ENCODE data around the gene FAM241A.

Gene FAM241A

DNA sequence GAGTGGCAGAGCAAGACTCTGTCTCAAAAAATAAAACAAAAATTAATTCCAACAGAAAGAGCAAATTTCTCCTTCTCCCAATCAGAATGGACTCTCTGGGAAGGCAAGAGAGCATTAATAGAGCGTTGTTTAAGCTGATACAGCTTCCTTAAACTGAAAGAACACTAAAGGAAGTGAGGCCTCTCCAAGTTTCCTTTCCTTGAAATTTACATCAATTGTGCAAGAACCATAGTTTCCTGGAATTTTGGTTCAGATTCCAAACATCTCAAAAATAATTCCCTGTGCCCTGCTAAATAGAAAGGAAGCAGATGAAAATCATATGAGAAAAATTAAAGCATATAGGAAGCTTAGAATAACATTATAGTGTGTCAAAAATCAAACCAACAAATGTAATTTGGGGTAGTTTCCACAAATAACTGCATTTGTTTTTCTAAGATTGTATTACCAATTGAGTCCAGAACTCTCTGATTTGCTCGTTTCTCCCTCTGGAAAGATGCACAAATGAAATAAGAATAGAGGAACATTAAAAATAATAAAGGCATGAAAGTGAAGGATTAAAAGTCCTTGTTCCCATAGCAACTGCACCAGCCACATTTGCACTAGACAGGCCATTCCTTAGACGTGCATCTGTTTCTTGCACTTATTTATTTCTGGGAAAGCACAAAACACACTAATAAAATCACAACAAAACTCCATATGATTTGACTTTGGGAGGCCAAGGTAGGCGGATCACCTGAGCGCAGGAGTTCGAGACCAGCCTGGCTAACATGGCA lies 3.7 kb upstream of the FAM241A start:
- Mint-ChIP-seq H3K4me3 (no peak overlapping the region), H3K4me1 (peaks cover 12% of the 10 kb centered on the region), H3K9me3 (no peaks in the 10 kb centered on the region), H3K27ac (no peak overlapping the region), H3K27me3 (ENCODE audit: low read depth, poor library complexity) (peaks cover 16% of the 10 kb centered on the region), H3K36me3 (ENCODE audit: low read depth) (no peaks in the 10 kb centered on the region)
- no peak for DNase-seq
- TF ChIP-seq, protein P1, sequence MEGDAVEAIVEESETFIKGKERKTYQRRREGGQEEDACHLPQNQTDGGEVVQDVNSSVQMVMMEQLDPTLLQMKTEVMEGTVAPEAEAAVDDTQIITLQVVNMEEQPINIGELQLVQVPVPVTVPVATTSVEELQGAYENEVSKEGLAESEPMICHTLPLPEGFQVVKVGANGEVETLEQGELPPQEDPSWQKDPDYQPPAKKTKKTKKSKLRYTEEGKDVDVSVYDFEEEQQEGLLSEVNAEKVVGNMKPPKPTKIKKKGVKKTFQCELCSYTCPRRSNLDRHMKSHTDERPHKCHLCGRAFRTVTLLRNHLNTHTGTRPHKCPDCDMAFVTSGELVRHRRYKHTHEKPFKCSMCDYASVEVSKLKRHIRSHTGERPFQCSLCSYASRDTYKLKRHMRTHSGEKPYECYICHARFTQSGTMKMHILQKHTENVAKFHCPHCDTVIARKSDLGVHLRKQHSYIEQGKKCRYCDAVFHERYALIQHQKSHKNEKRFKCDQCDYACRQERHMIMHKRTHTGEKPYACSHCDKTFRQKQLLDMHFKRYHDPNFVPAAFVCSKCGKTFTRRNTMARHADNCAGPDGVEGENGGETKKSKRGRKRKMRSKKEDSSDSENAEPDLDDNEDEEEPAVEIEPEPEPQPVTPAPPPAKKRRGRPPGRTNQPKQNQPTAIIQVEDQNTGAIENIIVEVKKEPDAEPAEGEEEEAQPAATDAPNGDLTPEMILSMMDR (IDR thresholded peaks at IDR 0.05) = no peak

DNA sequence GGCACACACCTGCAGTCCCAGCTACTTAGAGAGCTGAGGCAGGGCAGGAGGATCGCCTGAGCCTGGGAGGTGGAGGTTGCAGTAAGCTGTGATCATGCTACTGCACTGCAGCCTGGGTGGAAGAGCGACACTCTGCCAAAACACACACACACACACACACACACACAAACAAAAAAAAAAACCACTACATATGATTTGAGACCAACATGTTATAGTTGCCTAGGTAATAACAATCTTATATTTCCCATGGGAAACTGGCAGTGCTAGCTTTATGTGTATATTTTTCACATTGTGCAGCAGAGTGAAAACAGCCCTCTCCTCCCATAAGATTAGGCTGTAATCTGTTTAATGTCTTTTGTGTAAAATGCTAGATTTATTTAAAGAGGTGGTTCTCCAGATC lies 3.1 kb upstream of the FAM241A start:
- H3K36me3 Mint-ChIP-seq (ENCODE audit: low read depth) = no peaks in the 10 kb centered on the region
- H3K9me3 Mint-ChIP-seq = no peaks in the 10 kb centered on the region
- H3K27ac Mint-ChIP-seq = no peak overlapping the region
- TF ChIP-seq, protein P1 (IDR thresholded peaks at IDR 0.05) = no peak
- H3K27me3 Mint-ChIP-seq (ENCODE audit: low read depth, poor library complexity) = peaks cover 22% of the 10 kb centered on the region
- no peak for DNase-seq
- peaks cover 14% of the 10 kb centered on the region for H3K4me1 Mint-ChIP-seq
- no peak overlapping the region for H3K4me3 Mint-ChIP-seq

DNA sequence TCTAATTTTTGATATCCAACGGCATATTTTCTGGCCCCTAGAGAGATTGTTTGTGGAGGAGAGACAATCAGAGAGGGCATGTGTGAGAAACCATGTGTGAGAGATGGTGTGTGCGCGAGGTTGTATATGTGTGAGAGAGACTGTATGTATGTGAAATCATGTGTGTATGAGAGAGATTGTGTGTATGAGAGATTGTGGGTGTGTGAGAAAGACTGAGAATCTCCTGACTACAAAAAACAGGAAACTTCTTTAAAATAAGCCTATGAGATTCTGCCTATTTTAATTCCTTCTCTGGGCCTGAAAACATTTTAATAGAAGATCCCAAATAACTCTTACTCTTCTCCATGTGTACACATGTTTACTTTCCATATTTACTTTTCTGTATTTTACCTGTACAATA lies 1.5 kb upstream of the FAM241A start:
- peaks cover 38% of the 10 kb centered on the region for H3K27me3 Mint-ChIP-seq (ENCODE audit: low read depth, poor library complexity)
- no peaks in the 10 kb centered on the region for H3K9me3 Mint-ChIP-seq
- TF ChIP-seq, protein P1 (IDR thresholded peaks at IDR 0.05) = no peak
- peak overlapping the region; percentile 7 for H3K4me3 Mint-ChIP-seq
- no peak for DNase-seq
- peaks cover 14% of the 10 kb centered on the region for H3K4me1 Mint-ChIP-seq
- no peaks in the 10 kb centered on the region for H3K36me3 Mint-ChIP-seq (ENCODE audit: low read depth)
- no peak overlapping the region for H3K27ac Mint-ChIP-seq

DNA sequence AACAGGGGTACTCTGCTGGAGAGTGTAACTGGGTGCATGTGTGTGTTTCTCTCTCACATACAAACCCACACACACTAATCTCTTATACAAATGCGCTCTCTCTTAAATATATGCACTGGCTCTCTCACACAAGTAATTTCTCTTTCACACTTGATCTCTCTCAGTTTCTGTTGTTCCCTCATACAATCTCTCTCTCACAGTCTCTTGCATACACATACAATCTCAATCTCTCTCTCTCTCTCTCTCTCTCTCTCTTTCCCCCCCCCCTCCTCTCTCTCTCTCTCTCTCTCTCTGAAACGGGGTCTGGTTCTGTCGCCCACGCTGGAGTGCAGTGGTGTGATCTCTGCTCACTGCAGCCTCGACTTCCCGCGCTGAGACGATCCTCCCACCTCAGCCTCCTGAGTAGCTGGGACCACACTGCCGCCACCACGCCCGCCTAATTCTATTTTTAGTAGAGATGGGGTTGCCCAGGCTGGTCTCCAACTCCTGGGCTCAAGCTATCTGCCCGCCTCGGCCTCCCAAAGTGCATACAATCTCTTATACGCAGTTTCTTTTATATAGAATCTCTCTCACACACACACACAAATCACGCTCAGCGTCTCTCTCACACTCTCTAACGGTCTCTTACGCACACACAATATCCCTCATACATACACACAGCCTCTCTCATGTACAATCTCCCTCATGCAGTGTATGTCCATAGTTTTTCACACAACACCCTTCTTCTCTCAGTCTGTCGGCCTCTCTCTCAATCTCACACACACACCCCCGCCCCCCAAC lies 518 bp upstream of the FAM241A start:
- TF ChIP-seq, protein P1 (IDR thresholded peaks at IDR 0.05) = no peak
- no peaks in the 10 kb centered on the region for H3K36me3 Mint-ChIP-seq (ENCODE audit: low read depth)
- no peak for DNase-seq
- H3K9me3 Mint-ChIP-seq = no peaks in the 10 kb centered on the region
- H3K27me3 Mint-ChIP-seq (ENCODE audit: low read depth, poor library complexity) = peaks cover 41% of the 10 kb centered on the region
- peaks cover 14% of the 10 kb centered on the region for H3K4me1 Mint-ChIP-seq
- no peak overlapping the region for H3K27ac Mint-ChIP-seq
- peak overlapping the region; percentile 76 for H3K4me3 Mint-ChIP-seq

DNA sequence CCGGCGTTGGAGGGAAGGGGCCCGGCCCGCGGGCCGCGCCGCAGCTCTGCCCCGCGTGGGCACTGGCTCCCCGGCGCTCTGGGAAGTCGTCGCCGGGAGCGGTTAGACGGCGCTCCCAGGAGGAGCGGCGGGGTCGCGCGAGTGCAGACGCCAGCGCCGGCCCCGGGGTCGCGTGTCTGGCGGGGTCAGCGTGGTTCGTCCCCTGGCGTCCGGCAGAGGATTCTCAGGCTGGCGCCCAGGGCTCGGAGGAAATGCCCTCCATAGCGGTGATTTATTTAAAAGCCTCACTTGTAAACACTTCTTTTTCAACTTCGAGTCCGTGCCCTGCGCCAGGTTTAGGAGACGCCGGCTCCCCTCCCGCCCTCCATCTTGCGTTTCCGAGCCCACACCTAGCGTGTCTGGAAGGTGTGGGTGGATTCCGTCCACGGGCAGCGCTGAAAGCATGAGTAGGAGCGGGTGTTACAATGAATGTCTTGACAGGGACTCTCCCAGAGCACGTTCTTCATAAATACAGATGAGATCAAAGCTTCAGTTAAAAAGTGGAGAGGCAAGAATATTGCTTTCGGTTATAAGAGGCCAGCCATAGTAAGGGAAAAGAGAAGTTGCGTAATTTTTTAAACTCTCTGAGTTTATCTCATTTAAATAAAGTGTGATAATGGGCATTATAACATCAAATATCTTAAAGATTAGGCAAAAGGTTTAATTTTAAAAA lies 692 bp downstream of the FAM241A start:
- peak; percentile 73 for DNase-seq
- Mint-ChIP-seq H3K27ac (no peak overlapping the region), H3K4me3 (peak overlapping the region; percentile 86)

More for the DNA sequence above, 692 bp downstream of the FAM241A start:
- peaks cover 41% of the 10 kb centered on the region for H3K27me3 Mint-ChIP-seq (ENCODE audit: low read depth, poor library complexity)
- H3K36me3 Mint-ChIP-seq (ENCODE audit: low read depth) = no peaks in the 10 kb centered on the region
- peaks cover 14% of the 10 kb centered on the region for H3K4me1 Mint-ChIP-seq
- TF ChIP-seq, protein P1 (IDR thresholded peaks at IDR 0.05) = peak; percentile 20
- H3K9me3 Mint-ChIP-seq = no peaks in the 10 kb centered on the region
